HEK293 (cell line): ENCODE measurements around the gene WNT7B.

Experiments
- REST ChIP-seq: fragments of 450-650 bp; formaldehyde crosslinking; IDR thresholded peaks from 2 replicates; pipeline ENCODE4 v1.5.1; 2016; ENCODE audit warnings: missing biosample characterization, missing genetic modification characterization
- ZBTB21 ChIP-seq: fragments of 450-650 bp; formaldehyde crosslinking; IDR thresholded peaks from 2 replicates; pipeline ENCODE4 v1.5.1; 2017; ENCODE audit warnings: missing biosample characterization, missing genetic modification characterization
- ZNF133 ChIP-seq: fragments of 450-650 bp; formaldehyde crosslinking; IDR thresholded peaks from 2 replicates; pipeline ENCODE4 v1.5.1; 2016; ENCODE audit warnings: missing biosample characterization, missing genetic modification characterization
- ZNF138 ChIP-seq: fragments of 450-650 bp; formaldehyde crosslinking; IDR thresholded peaks from 2 replicates; pipeline ENCODE4 v1.5.1; 2016; ENCODE audit warnings: missing biosample characterization, missing genetic modification characterization, borderline replicate concordance
- ZNF140 ChIP-seq: fragments of 450-650 bp; formaldehyde crosslinking; IDR thresholded peaks from 2 replicates; pipeline ENCODE4 v1.5.1; 2016; ENCODE audit warnings: missing biosample characterization, missing genetic modification characterization
- ZNF157 ChIP-seq: fragments of 450-650 bp; formaldehyde crosslinking; IDR thresholded peaks from 2 replicates; pipeline ENCODE4 v1.5.1; 2016; ENCODE audit warnings: missing biosample characterization, missing genetic modification characterization
- ZNF169 ChIP-seq: fragments of 450-650 bp; formaldehyde crosslinking; IDR thresholded peaks from 2 replicates; pipeline ENCODE4 v1.5.1; 2016; ENCODE audit warnings: missing biosample characterization, missing genetic modification characterization
- ZNF274 ChIP-seq, 2 experiments: fragments of 200-500 bp in 1 of 2; fragments of 450-650 bp in 1 of 2; sonication (Bioruptor generic) in 1 of 2; formaldehyde crosslinking in 1 of 2; IDR thresholded peaks; 2 replicates each; pipeline versions ENCODE4 v1.5.1 to v1.6.1; 2014 to 2016; ENCODE audit warnings: borderline replicate concordance in 1 of 2, inconsistent platforms in 1 of 2, low read length in 1 of 2, missing biosample characterization in 1 of 2, missing genetic modification characterization in 1 of 2
- ZNF394 ChIP-seq: fragments of 450-650 bp; formaldehyde crosslinking; IDR thresholded peaks from 2 replicates; pipeline ENCODE4 v1.5.1; 2016; ENCODE audit warnings: missing biosample characterization, missing genetic modification characterization, mild to moderate bottlenecking, moderate library complexity, borderline replicate concordance
- ZNF513 ChIP-seq: fragments of 450-650 bp; IDR thresholded peaks from 2 replicates; pipeline ENCODE4 v1.5.1; 2018; ENCODE audit warnings: missing biosample characterization, missing genetic modification characterization
- ZNF558 ChIP-seq: fragments of 450-650 bp; formaldehyde crosslinking; IDR thresholded peaks from 2 replicates; pipeline ENCODE4 v1.5.1; 2016; ENCODE audit warnings: missing biosample characterization, missing genetic modification characterization
- ZNF629 ChIP-seq: fragments of 450-650 bp; formaldehyde crosslinking; IDR thresholded peaks from 2 replicates; pipeline ENCODE4 v1.5.1; 2017; ENCODE audit warnings: missing biosample characterization, missing genetic modification characterization
- ZSCAN30 ChIP-seq: fragments of 450-650 bp; IDR thresholded peaks from 2 replicates; pipeline ENCODE4 v1.5.1; 2018; ENCODE audit warnings: missing biosample characterization, mild to moderate bottlenecking, missing genetic modification characterization, moderate library complexity
- TF ChIP-seq, protein P1 (sequence below): fragments of 450-650 bp; formaldehyde crosslinking; IDR thresholded peaks from 2 replicates; pipeline ENCODE4 v1.5.1; 2016; ENCODE audit warnings: missing biosample characterization, missing genetic modification characterization

DNA sequence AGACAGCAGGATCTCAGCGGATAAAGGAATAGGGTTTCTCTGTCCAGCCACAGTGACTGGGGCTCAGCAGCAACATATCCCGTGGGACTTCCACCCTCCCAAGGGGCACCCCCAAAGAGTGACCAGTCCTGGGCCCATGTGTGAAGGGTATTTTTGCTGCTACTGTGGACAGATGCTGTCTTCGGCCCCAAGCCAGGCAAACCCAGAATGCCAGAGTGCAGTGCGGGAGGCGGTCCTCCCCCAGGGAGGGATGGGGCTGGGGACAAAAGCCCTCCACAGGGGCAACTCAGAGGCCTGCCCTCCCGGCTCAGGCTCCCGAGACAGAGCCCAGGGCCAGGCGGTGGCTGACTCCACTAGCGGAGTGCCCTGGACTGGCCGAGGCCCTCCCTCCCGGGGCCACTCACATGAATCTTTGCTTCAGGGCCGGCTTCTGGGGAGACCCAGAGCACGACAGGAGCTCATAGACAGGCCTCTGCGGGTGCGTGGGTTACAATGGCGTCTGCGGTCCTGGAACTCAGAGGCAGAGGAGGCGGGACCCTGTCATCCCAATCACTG is 34.7 kb upstream of the WNT7B start:
- TF ChIP-seq ZSCAN30 (tag by site-specific recombination) (no peak), ZNF169 (no peak), ZNF274 (IDR thresholded peaks at IDR 0.05; ENCODE audit: low read length) (no peak), ZNF274 (tag by site-specific recombination; IDR thresholded peaks at IDR 0.05; ENCODE audit: borderline replicate concordance) (no peak), ZNF157 (no peak), ZNF629 (no peak), ZBTB21 (tag by site-specific recombination) (no peak), ZNF513 (tag by site-specific recombination) (no peak), ZNF558 (tag by site-specific recombination) (no peak), REST (tag by site-specific recombination) (no peak), ZNF394 (tag by site-specific recombination) (no peak), ZNF140 (tag by site-specific recombination) (no peak), ZNF133 (tag by site-specific recombination) (no peak), ZNF138 (tag by site-specific recombination) (no peak)
- TF ChIP-seq, protein P1, sequence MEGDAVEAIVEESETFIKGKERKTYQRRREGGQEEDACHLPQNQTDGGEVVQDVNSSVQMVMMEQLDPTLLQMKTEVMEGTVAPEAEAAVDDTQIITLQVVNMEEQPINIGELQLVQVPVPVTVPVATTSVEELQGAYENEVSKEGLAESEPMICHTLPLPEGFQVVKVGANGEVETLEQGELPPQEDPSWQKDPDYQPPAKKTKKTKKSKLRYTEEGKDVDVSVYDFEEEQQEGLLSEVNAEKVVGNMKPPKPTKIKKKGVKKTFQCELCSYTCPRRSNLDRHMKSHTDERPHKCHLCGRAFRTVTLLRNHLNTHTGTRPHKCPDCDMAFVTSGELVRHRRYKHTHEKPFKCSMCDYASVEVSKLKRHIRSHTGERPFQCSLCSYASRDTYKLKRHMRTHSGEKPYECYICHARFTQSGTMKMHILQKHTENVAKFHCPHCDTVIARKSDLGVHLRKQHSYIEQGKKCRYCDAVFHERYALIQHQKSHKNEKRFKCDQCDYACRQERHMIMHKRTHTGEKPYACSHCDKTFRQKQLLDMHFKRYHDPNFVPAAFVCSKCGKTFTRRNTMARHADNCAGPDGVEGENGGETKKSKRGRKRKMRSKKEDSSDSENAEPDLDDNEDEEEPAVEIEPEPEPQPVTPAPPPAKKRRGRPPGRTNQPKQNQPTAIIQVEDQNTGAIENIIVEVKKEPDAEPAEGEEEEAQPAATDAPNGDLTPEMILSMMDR (tag by site-specific recombination), result no peak
